Adipocyte (in vitro differentiated cells): ENCODE data around the gene UVSSA.

Source experiments
- DNase-seq: peaks from one replicate; pipeline ENCODE4 v3.0.0-alpha.2; 2015; ENCODE audit warnings: low read depth
- H3K27me3 ChIP-seq: replicated peaks from 2 replicates; pipeline ENCODE4 v1.7.0; 2013; ENCODE audit warnings: mild to moderate bottlenecking, low read length, moderate library complexity; ENCODE audit not compliant: control insufficient read depth, insufficient read depth
- H3K36me3 ChIP-seq: 2 replicates; pipeline ENCODE4 v1.7.0; 2013; ENCODE audit warnings: low read length, mild to moderate bottlenecking, moderate library complexity; ENCODE audit not compliant: control insufficient read depth, insufficient read depth, severe bottlenecking
- H3K4me1 ChIP-seq: 2 replicates; pipeline ENCODE4 v1.7.0; 2013; ENCODE audit warnings: mild to moderate bottlenecking, low read length, moderate library complexity; ENCODE audit not compliant: control insufficient read depth, insufficient read depth
- H3K4me3 ChIP-seq: 2 replicates; pipeline ENCODE4 v1.7.0; 2013; ENCODE audit warnings: mild to moderate bottlenecking, low read length, moderate library complexity
- H3K9ac ChIP-seq: 2 replicates; pipeline ENCODE4 v1.7.0; 2013; ENCODE audit warnings: mild to moderate bottlenecking, low read length, moderate library complexity
- H3K9me3 ChIP-seq: 2 replicates; pipeline ENCODE4 v1.7.0; 2013; ENCODE audit warnings: mild to moderate bottlenecking, low read length, moderate library complexity; ENCODE audit not compliant: control insufficient read depth

The UVSSA gene

DNA sequence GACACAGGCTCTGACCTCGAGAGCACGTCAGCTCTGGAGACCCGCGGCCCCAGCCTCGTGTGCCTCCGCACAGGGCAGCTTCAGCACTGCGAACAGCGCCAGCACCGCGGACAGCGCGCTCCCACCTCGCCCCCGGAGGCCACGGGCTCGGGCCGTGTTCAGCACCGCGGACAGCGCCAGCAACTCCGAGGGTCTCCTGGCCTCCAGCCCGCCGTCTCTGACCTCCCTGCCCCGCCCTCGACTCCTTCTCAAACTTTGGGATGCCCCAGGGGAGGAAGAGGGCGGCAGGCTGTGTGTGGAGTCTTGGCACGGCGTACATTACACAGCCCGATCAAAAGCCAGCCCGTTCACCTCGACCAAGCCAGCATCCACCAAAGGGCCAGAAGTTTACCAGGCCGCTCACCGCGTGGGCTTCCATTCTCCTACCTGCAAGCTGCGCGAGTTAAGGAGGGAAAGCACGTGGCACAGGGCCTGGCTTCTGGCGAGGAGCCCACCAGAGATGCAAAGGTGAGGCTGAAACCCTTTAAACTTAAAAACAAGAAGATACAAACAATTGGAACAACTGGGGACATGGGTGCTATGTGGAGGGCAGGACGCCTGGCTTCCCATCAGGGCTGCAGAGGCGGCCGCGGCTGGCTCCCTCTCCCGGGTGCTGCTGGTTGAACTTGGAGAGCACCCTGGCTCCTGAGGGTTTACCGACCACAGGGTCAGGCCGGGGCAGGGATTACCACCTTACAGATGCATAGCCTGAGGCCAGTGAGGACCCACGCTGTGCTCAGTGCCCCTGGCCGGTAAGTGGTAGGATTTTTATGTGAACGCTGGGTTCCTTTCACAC, 63.7 kb downstream of the UVSSA start:
- Histone ChIP-seq H3K27me3 (peaks cover 69% of the 10 kb centered on the region), H3K4me1 (no peaks in the 10 kb centered on the region), H3K9me3 (no peaks in the 10 kb centered on the region), H3K9ac (no peak overlapping the region), H3K4me3 (no peak overlapping the region), H3K36me3 (no peaks in the 10 kb centered on the region)
- peak; percentile 69 for DNase-seq

DNA sequence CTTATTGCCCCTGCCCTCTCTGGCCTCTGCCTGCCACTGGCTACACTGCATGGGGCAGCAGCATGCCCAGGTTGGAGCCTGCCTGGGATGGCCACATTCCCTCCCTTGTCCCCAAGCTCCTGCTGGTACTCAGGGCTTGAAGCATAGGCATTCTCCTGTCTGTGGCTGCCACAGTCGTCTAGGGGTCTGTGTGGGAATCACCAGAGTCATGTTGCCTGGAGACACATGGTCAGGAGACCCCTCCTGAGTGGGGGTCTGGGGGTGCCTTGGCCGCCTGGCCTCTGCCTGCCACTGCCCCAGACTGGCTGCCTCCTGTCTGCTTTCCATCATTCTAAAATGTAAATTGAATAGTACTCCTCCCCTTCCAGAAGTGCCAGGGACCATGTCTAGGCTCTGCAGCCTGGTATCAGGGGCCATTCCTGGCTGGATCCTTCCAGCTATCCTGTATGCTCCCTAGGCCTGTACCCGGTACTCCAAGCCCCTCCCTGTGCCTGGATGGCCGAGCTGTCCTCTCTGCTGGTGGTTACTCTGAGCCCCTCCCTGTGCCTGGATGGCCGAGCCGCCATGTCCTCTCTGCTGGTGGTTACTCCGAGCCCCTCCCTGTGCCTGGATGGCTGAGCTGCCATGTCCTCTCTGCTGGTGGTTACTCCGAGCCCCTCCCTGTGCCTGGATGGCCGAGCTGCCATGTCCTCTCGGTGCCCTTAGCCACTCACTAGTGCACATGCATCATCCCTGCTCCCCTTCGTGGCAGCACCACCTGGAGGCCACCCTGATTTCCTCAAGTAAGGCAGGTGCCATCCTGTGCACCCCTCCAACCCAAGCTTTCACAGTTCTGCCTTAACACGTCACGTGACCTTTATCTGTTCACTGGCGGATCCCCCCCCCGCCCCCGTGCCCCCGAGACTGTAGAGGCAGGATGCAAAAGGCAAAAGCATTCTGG, 64.7 kb downstream of the UVSSA start:
- H3K36me3 ChIP-seq, result no peaks in the 10 kb centered on the region
- DNase-seq, result no peak
- H3K9me3 ChIP-seq, result no peaks in the 10 kb centered on the region
- peaks cover 74% of the 10 kb centered on the region for H3K27me3 ChIP-seq
- no peaks in the 10 kb centered on the region for H3K4me1 ChIP-seq
- H3K9ac ChIP-seq, result no peak overlapping the region
- H3K4me3 ChIP-seq, result no peak overlapping the region

DNA sequence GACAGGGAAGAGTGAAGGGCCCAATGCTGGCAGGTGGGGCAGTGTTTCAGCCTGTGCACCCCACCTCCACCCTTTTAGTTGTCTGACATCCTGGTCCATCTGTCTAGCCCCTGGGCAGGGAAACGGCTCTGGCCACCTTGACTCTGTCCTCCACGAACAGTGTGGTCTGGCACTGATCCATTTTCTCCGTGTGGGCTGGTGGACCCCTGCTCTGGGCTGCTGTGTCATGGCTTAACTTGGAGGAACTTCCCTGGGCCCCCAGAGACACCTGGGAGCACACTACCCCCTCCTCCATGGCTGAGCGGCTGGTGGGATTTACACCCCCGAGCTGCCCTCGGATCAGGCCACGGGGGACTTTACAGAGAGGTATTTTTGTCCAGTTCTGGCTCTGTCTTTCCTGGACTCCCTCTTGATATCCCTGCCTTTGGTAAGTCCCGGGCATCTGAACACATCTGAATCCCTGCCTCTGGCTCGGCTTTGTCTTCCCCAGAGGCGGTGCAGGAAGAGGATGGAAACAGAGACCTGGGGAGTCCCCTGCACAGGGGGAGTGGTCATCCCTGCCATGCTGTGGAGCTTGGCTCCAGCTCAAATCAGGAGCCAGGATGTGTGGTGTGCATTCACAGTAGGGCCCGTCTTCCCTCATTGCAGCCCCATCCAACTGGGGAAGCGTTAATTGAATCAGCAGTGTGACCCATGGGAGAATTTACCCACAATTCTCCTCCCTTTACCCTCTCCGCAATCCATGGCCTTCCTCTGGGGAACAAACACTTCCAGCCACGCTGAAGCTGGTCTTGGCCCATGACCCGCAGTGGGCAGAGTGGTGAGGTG, 65.6 kb downstream of the UVSSA start:
- H3K4me1 ChIP-seq, result no peaks in the 10 kb centered on the region
- H3K9me3 ChIP-seq, result no peaks in the 10 kb centered on the region
- H3K27me3 ChIP-seq, result peaks cover 68% of the 10 kb centered on the region
- no peaks in the 10 kb centered on the region for H3K36me3 ChIP-seq
- DNase-seq, result no peak
- no peak overlapping the region for H3K9ac ChIP-seq
- H3K4me3 ChIP-seq, result no peak overlapping the region

DNA sequence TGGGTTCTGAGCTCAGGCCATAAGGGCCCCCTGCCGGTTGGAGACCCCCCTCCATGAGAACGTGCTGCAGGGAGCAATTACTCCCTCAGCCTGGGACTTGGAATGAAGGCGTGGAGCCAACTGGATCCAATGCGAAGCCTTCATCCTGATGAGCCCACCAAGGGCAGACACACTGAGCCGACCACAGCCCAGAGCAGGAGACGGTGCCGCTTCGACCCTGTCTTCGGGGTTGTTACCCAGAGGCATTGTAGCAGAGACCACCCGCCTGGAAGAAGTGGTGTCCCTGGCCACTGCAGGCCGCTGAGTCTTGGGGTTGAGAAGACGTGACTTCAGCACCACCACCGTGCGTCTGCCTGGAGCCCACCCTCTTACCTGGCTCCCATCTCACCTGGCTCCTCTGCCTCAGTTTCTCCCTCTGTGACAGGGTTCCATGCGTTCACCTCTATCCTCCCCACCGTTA, 66.2 kb downstream of the UVSSA start:
- Histone ChIP-seq H3K9ac (no peak overlapping the region), H3K36me3 (no peaks in the 10 kb centered on the region), H3K9me3 (no peaks in the 10 kb centered on the region), H3K4me3 (no peak overlapping the region), H3K4me1 (no peaks in the 10 kb centered on the region), H3K27me3 (peaks cover 65% of the 10 kb centered on the region)
- DNase-seq, result no peak

DNA sequence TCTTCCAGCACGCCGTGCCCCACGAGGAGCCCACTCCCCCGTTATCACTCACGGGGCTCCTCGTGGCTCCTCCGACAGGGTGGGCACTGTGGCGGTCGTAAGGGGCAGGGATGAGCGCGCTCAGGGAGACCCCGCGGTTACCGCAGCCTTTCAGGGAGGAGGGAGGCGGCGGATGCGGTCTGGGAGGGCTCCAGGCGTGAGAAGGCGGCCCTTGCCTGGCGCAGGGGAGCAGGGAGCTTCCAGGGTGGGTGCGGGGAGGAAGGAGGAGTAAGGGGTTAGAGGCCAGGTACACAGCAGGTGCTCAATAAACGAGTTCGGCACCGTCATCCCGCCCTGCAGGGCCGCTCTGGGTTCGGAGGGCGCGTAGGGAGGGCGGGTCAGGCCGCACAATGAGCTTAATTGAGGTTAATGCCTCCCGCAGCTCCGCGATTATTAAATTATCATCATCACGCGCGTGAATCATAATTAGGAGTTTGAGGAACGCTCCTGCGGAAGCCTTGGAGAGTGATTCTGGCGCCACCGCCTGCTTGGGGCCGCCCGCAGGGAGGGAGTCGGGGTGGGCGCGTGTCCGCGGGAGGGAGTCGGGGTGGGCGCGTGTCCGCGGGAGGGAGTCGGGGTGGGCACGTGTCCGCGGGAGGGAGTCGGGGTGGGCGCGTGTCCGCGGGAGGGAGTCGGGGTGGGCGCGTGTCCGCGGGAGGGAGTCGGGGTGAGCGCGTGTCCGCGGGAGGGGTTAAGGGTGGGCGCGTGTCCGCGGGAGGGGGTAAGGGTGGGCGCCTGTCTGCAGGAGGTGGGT, 66.9 kb downstream of the UVSSA start:
- Histone ChIP-seq H3K9me3 (no peaks in the 10 kb centered on the region), H3K4me1 (no peaks in the 10 kb centered on the region), H3K9ac (no peak overlapping the region), H3K27me3 (peaks cover 59% of the 10 kb centered on the region), H3K36me3 (no peaks in the 10 kb centered on the region), H3K4me3 (no peak overlapping the region)
- no peak for DNase-seq

DNA sequence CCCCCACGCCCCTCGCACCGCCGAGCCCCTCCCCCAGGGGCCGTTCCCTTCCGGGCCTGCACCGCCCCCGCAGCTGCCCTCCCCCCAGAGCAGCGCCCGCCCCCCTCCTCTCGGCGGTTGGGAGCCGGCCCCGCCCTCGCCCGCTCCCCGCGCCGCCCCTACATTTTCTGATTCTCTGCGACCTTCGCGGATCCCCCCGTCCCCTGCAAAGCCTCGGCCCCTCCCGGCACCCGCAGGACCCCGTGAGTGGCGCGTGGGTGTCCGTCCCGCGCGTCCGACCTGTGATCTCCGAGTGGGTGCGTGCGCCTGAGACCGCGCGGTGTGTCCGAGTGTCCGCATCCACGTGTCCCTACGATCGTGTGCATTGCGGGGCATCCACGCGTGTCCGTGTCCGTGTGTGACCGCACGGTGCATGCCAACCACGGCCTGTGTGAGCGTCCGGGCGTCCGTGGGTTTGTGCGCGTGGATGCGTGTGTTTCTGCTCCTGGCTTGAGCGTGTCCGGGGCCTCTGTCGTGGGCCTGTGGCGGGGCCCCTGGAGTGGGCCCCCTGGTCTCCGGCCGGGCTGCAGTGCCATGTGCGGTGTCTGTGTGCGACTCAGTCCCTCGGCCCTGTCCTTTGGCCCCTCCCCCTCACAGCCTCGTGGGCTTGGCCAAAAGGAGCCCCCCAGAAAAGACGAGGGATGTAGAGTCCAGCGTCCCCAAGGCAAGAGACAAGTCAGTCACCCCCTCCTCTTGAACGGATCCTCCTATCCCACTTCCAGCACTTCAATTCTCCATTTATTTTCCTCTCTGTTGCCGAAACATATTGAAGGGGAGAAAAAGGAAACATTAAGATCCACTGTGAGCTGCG, 68.0 kb downstream of the UVSSA start:
- Histone ChIP-seq H3K27me3 (peaks cover 52% of the 10 kb centered on the region), H3K36me3 (no peaks in the 10 kb centered on the region), H3K9me3 (no peaks in the 10 kb centered on the region), H3K4me1 (no peaks in the 10 kb centered on the region), H3K9ac (no peak overlapping the region), H3K4me3 (no peak overlapping the region)
- no peak for DNase-seq

DNA sequence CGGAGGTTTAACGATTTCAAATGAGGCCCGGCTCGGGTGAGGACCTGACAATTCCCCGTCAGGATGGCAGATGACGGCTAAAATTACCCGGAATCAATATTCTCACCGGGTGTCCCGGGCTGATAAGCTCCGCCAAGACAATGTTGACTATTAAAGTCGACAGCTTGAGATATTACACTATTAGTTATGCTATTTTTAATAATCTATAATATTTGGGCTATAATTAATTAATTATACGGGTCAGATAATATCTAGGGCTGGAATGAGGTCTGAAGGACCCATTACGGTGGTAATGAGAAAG, 68.6 kb downstream of the UVSSA start:
- Histone ChIP-seq H3K9me3 (no peaks in the 10 kb centered on the region), H3K4me3 (no peak overlapping the region), H3K36me3 (no peaks in the 10 kb centered on the region), H3K27me3 (peaks cover 52% of the 10 kb centered on the region), H3K4me1 (no peaks in the 10 kb centered on the region), H3K9ac (no peak overlapping the region)
- no peak for DNase-seq

DNA sequence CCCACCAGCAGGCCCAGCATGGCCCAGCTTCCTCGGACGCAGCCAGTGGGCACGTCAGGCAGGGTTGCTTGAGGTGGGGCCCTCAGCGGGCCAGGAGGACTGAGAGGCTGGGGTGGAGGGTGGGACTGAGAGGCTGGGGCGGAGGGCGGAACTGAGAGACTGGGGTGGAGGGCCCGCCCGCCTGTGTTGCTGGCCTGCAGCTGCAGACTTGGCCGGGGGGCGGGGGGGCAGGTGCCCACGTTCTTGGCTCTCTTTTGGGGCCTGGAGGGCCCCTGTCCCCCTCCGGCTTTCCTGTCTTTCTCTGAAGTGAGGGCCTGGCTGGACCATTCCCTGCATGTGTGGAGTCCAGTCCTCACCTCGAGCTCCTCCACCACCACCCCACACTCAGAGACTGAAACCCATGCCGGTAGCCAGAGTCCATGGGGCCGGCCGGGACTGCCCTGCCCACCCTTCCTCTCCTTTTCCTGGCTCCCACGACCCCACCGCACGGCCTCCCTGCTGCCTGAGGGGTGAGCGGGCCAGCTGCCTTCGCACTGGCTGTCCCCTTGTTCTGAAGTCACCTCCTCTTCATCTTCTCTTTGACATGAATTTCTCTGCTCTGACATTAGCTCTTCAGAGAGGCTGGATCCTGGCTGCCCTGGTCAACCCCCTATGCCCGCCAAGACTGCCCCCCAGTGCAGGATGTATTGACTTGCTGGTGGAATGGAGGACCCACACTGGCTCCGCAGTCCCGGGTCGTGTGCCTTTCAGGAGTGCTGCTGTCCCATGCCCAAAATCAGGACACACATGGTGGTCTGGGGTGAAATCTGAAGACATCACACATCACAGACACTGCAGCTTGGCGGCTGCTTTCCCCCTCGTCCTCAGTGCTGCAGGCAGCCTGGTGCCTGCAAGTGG, 69.3 kb downstream of the UVSSA start:
- Histone ChIP-seq H3K4me3 (no peak overlapping the region), H3K27me3 (peaks cover 45% of the 10 kb centered on the region)
- no peak for DNase-seq

DNA sequence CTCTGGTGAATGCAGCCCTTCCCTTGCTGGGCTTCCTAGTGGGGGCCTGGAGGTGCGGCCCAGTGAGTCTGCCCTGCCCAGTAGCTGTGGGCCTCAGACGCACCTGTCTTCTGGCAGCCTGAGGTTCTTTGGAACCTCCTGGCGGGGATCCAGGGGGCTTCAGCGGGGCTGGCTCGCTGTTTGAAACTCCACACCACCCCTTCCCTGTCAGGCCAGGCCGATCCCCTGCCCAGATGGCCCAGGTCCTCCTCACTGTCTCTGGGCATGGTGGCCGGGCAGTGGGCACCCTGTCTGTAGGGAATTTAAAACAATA, 69.9 kb downstream of the UVSSA start:
- no peak for DNase-seq
- Histone ChIP-seq H3K4me3 (no peak overlapping the region), H3K9ac (no peak overlapping the region)

More for the DNA sequence above, 69.3 kb downstream of the UVSSA start:
- Histone ChIP-seq H3K4me1 (no peaks in the 10 kb centered on the region), H3K36me3 (no peaks in the 10 kb centered on the region), H3K9me3 (no peaks in the 10 kb centered on the region), H3K9ac (no peak overlapping the region)

More for the DNA sequence above, 69.9 kb downstream of the UVSSA start:
- no peaks in the 10 kb centered on the region for H3K9me3 ChIP-seq
- no peaks in the 10 kb centered on the region for H3K36me3 ChIP-seq
- no peaks in the 10 kb centered on the region for H3K4me1 ChIP-seq
- peaks cover 40% of the 10 kb centered on the region for H3K27me3 ChIP-seq
